K562 (cell line): ENCODE measurements around the gene ISM1. TPM values are rescaled to one million over a fixed set of nuclear protein-coding genes. Genes with fewer than 3 reads are reported as not detected.

Experiments used
- ATAC-seq: fragments of 200-7000 bp; cut with Tn5 transposase; 3 replicates; pipeline ENCODE4 v1.9.1; 2020; ENCODE audit warnings: moderate library complexity
- BruUV-seq: library from RNA; stranded (reverse); fragments of 400-500 nt; replicated peaks from 2 replicates; lab custom pipeline; 2021; lab: Mats Ljungman, UMichigan
- CTCF ChIA-PET: fragments of 300-600 bp; formaldehyde crosslinking; extraction: SDS; loops from one replicate; lab custom pipeline; 2021; ENCODE audit warnings: low intra/inter-chr PET ratio; lab: Yijun Ruan, JAX
- POLR2A ChIA-PET: fragments of 300-600, 350-650 bp; sonication (Branson Sonifier 250); formaldehyde crosslinking; extraction: SDS; loops from one replicate; lab custom pipeline; 2021; ENCODE audit warnings: antibody characterized with exemption, inconsistent platforms; lab: Yijun Ruan, JAX
- DNase-seq, 4 experiments: peaks; one replicate each; pipeline versions ENCODE4 v3.0.0 to v3.0.0-alpha.2; 2011 to 2018; ENCODE audit warnings: low spot score in 3 of 4, mixed read lengths in 3 of 4; ENCODE audit errors: extremely low read depth in 1 of 4
- FAIRE-seq: peaks from 2 replicates; lab custom pipeline; 2011; peaks lifted over from hg19 to GRCh38; lab: Jason Lieb, UNC
- H2AFZ ChIP-seq: 2 replicates; pipeline ENCODE4 v1.6.0; 2011; ENCODE audit warnings: low read depth, low read length, control low read depth, inconsistent platforms
- H3K27ac ChIP-seq: fragments of 200-600 bp; 3 replicates; pipeline ENCODE4 v1.8.0; 2011; ENCODE audit warnings: low read depth, mild to moderate bottlenecking, control low read depth, inconsistent platforms, low read length, moderate library complexity, mixed read lengths; ENCODE audit errors: extremely low read depth
- H3K27me3 ChIP-seq, 2 experiments: fragments of 300-600 bp in 1 of 2; 2 replicates in 1 of 2; 3 replicates in 1 of 2; pipeline versions ENCODE4 v1.6.0 to v1.8.0; 2011; ENCODE audit warnings: inconsistent platforms in 2 of 2, low read length in 2 of 2, mild to moderate bottlenecking in 1 of 2, mixed read lengths in 1 of 2, moderate library complexity in 1 of 2; ENCODE audit not compliant: control insufficient read depth in 2 of 2, insufficient read depth in 2 of 2
- H3K36me3 ChIP-seq: fragments of 300-600 bp; 3 replicates; pipeline ENCODE4 v1.8.0; 2011; ENCODE audit warnings: mild to moderate bottlenecking, low read length, inconsistent platforms; ENCODE audit not compliant: control insufficient read depth, insufficient read depth
- H3K4me1 ChIP-seq, 2 experiments: fragments of 200-600 bp in 1 of 2; replicated peaks in 1 of 2; 2 replicates in 1 of 2; 3 replicates in 1 of 2; pipeline versions ENCODE4 v1.5.1 to v1.8.0; 2011; ENCODE audit warnings: inconsistent platforms in 2 of 2, low read length in 2 of 2, mild to moderate bottlenecking in 1 of 2, mixed read lengths in 1 of 2, moderate library complexity in 1 of 2; ENCODE audit not compliant: control insufficient read depth in 2 of 2, insufficient read depth in 2 of 2
- H3K4me2 ChIP-seq: 2 replicates; pipeline ENCODE4 v1.6.1; 2011; ENCODE audit warnings: low read length, control low read depth, inconsistent platforms, mixed read lengths; ENCODE audit not compliant: insufficient read depth
- H3K4me3 ChIP-seq: fragments of 200-600 bp; sonication (generic), shearing (Covaris generic); 2 replicates; pipeline ENCODE4 v1.5.1; 2016; ENCODE audit warnings: control low read depth, inconsistent platforms
- H3K79me2 ChIP-seq: fragments of 200-600 bp; 3 replicates; pipeline ENCODE4 v1.8.0; 2011; ENCODE audit warnings: low read length, inconsistent platforms; ENCODE audit not compliant: control insufficient read depth, insufficient read depth
- H3K9ac ChIP-seq, 2 experiments: 2 replicates each; pipeline versions ENCODE4 v1.6.0 to v1.6.1; 2011; ENCODE audit warnings: low read depth in 2 of 2, low read length in 2 of 2, control low read depth in 1 of 2, inconsistent platforms in 1 of 2, mild to moderate bottlenecking in 1 of 2, mixed read lengths in 1 of 2; ENCODE audit not compliant: insufficient read depth in 1 of 2
- H3K9me1 ChIP-seq: one replicate; pipeline ENCODE4 v1.6.0; 2011; ENCODE audit warnings: inconsistent platforms, mild to moderate bottlenecking, low read length, moderate library complexity; ENCODE audit not compliant: control insufficient read depth, insufficient read depth
- H3K9me3 ChIP-seq: replicated peaks from 2 replicates; pipeline ENCODE4 v1.5.1; 2011; ENCODE audit warnings: low read depth, low read length, inconsistent platforms; ENCODE audit not compliant: control insufficient read depth, insufficient read depth
- H4K20me1 ChIP-seq: replicated peaks from 2 replicates; pipeline ENCODE4 v1.6.1; 2011; ENCODE audit warnings: low read length, inconsistent platforms, mixed read lengths; ENCODE audit not compliant: control insufficient read depth, insufficient read depth
- ARID4B ChIP-seq: sonication (generic); formaldehyde crosslinking; IDR thresholded peaks from 2 replicates; pipeline ENCODE4 v1.8.0; 2022; ENCODE audit warnings: mild to moderate bottlenecking, missing genetic modification reagents
- E2F1 ChIP-seq: sonication (generic); formaldehyde crosslinking; IDR thresholded peaks from 2 replicates; pipeline ENCODE4 v1.8.1; 2023; ENCODE audit warnings: mild to moderate bottlenecking, missing genetic modification reagents, moderate library complexity
- FOXK2 ChIP-seq, 2 experiments: fragments of 450-650 bp; IDR thresholded peaks in 1 of 2; conservative IDR thresholded peaks in 1 of 2; 2 replicates each; pipeline ENCODE4 v1.6.1; 2016; ENCODE audit warnings: low read depth in 2 of 2, mild to moderate bottlenecking in 1 of 2
- JUNB ChIP-seq: fragments of 450-650 bp; formaldehyde crosslinking; conservative IDR thresholded peaks from 2 replicates; pipeline ENCODE4 v1.4.0; 2020; ENCODE audit warnings: mild to moderate bottlenecking
- SIX5 ChIP-seq, 2 experiments: IDR thresholded peaks; 2 replicates each; pipeline ENCODE4 v1.6.1; 2011; ENCODE audit warnings: low read length in 2 of 2, borderline replicate concordance in 1 of 2, low read depth in 1 of 2, mild to moderate bottlenecking in 1 of 2, moderate library complexity in 1 of 2; ENCODE audit not compliant: insufficient read depth in 1 of 2
- SMARCB1 ChIP-seq: IDR thresholded peaks from 2 replicates; pipeline ENCODE4 v1.6.1; 2011; ENCODE audit warnings: improper control_type of control experiment, low read depth; ENCODE audit not compliant: insufficient read length
- THAP12 ChIP-seq: fragments of 250-450 bp; sonication (Bioruptor Pico); IDR thresholded peaks from 2 replicates; pipeline ENCODE4 v1.9.0; 2021; ENCODE audit warnings: mild to moderate bottlenecking, inconsistent platforms
- USF2 ChIP-seq: sonication (generic); formaldehyde crosslinking; IDR thresholded peaks from 2 replicates; pipeline ENCODE4 v1.5.0; 2020; ENCODE audit warnings: missing genetic modification reagents
- ZFX ChIP-seq: sonication (generic); formaldehyde crosslinking; IDR thresholded peaks from 2 replicates; pipeline ENCODE4 v1.8.0; 2022; ENCODE audit warnings: mild to moderate bottlenecking, missing genetic modification reagents, moderate library complexity
- ZNF146 ChIP-seq: IDR thresholded peaks from one replicate; pipeline ENCODE4 v1.6.1; 2018; ENCODE audit warnings: missing compliant biosample characterization; ENCODE audit not compliant: unreplicated experiment
- WGBS: fragments of 100-300 bp; shearing (Covaris generic); methylation state at CpG from one replicate; pipeline ENCODE4 v1.1.6; 2016; ENCODE audit warnings: low coverage, mixed read lengths; ENCODE audit not compliant: insufficient coverage; ENCODE audit errors: missing lambda C conversion rate; 5-methylcytosine and 5-hydroxymethylcytosine counted together
- in situ Hi-C: fragments of 300-500 bp; cut with MboI; formaldehyde crosslinking; loops from 4 replicates; pipeline ENCODE4 v1.15.0; 2018; ENCODE audit warnings: inconsistent platforms, mixed read lengths
- intact Hi-C: fragments of 100-400 bp; cut with micrococcal nuclease; formaldehyde crosslinking; loops from 2 replicates; pipeline ENCODE4 v1.14.2; 2022
- polyA plus RNA-seq, 8 experiments: library from polyadenylated mRNA; depleted of rRNA in 4 of 8; stranded (reverse) in 5 of 8; unstranded in 3 of 8; fragments of >200 nt; fragmentation: Nextera tagmentation in 2 of 8; fragmentation: Illumina TruSeq in 1 of 8; extraction: Ambion mirVana in 2 of 8; extraction: Trizol in 1 of 8; gene quantifications; 2 replicates each; pipeline versions ENCODE4 v1.2.1 to v1.2.3, GENCODE V29; 2011 to 2014; ENCODE audit warnings: inconsistent platforms in 1 of 8, missing spikeins in 1 of 8
- total RNA-seq, 7 experiments: library from RNA; depleted of rRNA in 6 of 7; stranded (reverse); fragments of >200 nt in 6 of 7; fragmentation: Illumina TruSeq in 2 of 7; extraction: Trizol in 2 of 7; gene quantifications; 2 replicates each; pipeline versions ENCODE4 v1.2.1 to v1.2.3, GENCODE V29; 2011 to 2021; ENCODE audit warnings: low replicate concordance in 1 of 7

ISM1 gene
- total and polyA plus RNA-seq, 9 of the 15 experiments (the other 6 are each of a cell fraction or from before 2014, with no cell fraction given) = not detected

- peaks cover 0 to 10% of the 10 kb centered on the region in 2 experiments; a peak in 2 of 5 replicates for H3K27me3 ChIP-seq
- in situ Hi-C loops = no loop called here
- WGBS = 3% methylated on average over 10 of the region's 11 CpGs
- H4K20me1 ChIP-seq = no peaks in the 10 kb centered on the region
- ChIA-PET CTCF (no interaction called here), POLR2A (no interaction called here)
- no peaks in the 10 kb centered on the region for H3K36me3 ChIP-seq
- FAIRE-seq (no peak), DNase-seq (no peak), ATAC-seq (no peak)
- H3K4me2 ChIP-seq = no peak overlapping the region
- no peaks in the 10 kb centered on the region for H3K4me1 ChIP-seq
- no TSS peak for BruUV-seq
- intact Hi-C loops = no loop called here
- H3K9me3 ChIP-seq = no peaks in the 10 kb centered on the region
- no peaks in the 10 kb centered on the region for H3K9me1 ChIP-seq
- H3K9ac ChIP-seq = no peak overlapping the region
- H2AFZ ChIP-seq = no peak overlapping the region
- H3K27ac ChIP-seq = no peak overlapping the region
- no peak overlapping the region for H3K4me3 ChIP-seq
- H3K79me2 ChIP-seq = no peaks in the 10 kb centered on the region
- TF ChIP-seq ZNF146 (CRISPR knock-in tag) (no peak), THAP12 (no peak), USF2 (CRISPR knock-in tag) (no peak), E2F1 (CRISPR knock-in tag) (no peak), ZFX (CRISPR knock-in tag) (no peak), ARID4B (no peak), SMARCB1 (no peak), FOXK2 (conservative IDR thresholded peaks at IDR 0.05 in 1 of 2, IDR thresholded peaks at IDR 0.05 in 1 of 2; ENCODE audit: low read depth in 2 of 2) (no peak), JUNB (CRISPR knock-in tag) (no peak), SIX5 (IDR thresholded peaks at IDR 0.05; ENCODE audit: borderline replicate concordance in 1 of 2, insufficient read depth in 1 of 2, low read depth in 1 of 2, low read length in 2 of 2) (no peak)
Measured at GRCh38 chr20:13292201-13292885, 71.3 kb downstream of the ISM1 start.
